LNCAP (cell line): ENCODE data around the gene PRDM15.

ENCODE experiments used
- TF ChIP-seq, protein P1 (sequence below): fragments of 450-650 bp; IDR thresholded peaks from 2 replicates; pipeline ENCODE4 v1.5.1; 2017; ENCODE audit warnings: mild to moderate bottlenecking

The PRDM15 gene

DNA sequence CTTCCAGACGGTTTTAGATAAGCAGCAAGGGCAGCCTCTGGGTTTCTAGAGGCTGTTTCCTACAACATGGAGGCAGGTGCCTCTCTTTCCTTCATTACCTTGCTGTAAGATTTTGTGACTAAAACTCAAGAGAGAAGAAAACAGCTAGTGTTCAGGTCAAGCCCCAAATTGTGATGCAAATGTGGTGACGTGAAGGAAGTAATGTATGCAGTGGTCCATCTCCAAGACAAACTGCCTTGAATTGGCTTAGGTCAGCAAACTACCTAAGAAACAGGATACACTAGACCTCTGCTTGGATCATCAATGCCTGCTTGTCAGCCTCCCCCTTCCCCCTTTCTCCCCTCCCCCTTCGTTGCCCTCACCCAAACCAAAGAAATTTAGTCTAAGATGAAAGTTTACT, 83.4 kb downstream of the PRDM15 start:
- TF ChIP-seq, protein P1, sequence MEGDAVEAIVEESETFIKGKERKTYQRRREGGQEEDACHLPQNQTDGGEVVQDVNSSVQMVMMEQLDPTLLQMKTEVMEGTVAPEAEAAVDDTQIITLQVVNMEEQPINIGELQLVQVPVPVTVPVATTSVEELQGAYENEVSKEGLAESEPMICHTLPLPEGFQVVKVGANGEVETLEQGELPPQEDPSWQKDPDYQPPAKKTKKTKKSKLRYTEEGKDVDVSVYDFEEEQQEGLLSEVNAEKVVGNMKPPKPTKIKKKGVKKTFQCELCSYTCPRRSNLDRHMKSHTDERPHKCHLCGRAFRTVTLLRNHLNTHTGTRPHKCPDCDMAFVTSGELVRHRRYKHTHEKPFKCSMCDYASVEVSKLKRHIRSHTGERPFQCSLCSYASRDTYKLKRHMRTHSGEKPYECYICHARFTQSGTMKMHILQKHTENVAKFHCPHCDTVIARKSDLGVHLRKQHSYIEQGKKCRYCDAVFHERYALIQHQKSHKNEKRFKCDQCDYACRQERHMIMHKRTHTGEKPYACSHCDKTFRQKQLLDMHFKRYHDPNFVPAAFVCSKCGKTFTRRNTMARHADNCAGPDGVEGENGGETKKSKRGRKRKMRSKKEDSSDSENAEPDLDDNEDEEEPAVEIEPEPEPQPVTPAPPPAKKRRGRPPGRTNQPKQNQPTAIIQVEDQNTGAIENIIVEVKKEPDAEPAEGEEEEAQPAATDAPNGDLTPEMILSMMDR, result no peak

DNA sequence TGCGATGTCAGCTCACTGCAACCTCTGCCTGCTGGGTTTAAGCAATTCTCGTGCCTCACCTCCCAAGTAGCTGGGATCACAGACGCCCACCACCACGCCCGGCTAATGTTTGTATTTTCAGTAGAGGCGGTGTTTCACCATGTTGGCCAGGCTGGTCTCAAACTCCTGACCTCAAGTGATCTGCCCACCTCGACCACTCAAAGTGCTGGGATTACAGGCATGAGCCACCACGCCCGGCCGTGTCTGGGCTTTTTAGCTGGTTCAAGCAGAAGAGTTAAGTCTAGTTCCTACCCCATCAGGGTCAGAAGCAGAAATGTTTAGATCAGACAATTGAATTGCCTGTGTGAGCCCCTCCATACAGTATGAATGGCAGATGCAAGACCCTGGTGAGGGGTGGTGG, 84.5 kb downstream of the PRDM15 start:
- TF ChIP-seq, protein P1, result no peak

DNA sequence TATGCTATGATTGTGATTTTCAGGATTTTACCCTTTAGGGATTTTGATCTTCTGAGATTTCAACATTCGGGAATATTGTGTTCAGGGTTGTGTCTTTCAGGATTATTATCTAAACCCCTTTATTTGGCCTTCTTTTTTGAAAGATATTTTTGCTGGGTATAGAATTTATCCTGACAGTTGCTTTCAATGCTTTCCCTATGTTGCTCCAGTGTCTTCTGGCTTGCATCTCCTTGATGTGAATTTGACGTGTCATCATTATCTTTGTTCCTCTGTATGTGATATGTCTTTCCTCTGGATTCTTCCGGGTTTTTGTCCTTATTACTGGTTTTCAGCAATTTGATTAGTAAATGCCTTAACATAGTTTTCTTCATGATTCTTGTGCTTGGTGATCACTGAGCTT, 86.4 kb downstream of the PRDM15 start:
- TF ChIP-seq, protein P1, result no peak

DNA sequence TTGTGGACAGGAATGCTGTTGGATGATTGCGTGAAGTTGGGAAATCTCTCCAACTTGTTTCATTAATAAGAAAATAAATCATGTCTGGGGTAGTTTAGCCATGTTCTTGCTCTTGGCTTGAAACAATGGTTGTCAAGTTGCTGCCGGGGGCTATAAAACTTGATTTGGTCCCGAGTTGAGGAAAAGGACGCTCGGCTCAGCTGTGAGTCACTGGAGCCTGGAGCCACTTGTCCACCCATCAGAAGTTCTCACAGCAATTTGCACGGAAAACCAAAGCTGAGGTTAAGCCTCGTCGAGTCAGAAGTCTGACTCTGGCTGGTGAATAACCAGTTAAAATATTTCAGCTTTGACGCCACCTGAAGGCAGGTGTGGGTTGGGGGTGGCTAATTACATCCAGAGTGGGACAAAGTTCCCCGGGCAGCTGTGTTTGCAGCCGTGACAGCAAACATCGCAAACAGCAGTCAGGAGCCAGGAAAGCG, 92.6 kb downstream of the PRDM15 start:
- TF ChIP-seq, protein P1, result no peak

DNA sequence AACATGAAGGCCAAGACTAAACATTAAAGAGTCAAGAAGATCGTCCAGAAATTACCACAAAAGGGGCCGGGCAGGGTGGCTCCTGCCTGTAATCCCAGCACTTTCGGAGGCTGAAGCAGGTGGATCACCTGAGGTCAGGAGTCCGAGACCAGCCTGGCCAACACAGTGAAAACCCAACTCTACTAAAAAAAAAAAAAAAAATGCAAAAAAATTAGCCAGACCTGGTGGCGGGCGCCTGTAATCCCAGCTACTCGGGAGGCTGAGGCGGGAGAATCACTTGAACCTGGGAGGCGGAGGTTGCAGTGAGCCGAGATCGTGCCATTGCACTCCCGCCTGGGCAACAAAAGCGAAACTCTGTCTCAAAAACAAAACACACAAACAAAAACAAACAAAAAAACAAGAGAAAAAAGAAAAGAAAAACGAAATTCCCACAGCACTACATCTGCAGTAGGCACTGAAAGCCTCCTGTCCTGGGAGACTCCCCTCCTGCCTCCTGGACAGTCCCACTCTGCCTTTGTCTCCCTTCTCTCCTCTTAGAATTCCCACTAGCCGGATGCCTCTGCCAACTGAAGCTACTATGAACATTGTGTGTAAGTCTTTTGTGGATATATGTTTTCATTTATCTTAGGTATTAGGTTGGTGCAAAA, 94.6 kb downstream of the PRDM15 start:
- TF ChIP-seq, protein P1, result no peak

DNA sequence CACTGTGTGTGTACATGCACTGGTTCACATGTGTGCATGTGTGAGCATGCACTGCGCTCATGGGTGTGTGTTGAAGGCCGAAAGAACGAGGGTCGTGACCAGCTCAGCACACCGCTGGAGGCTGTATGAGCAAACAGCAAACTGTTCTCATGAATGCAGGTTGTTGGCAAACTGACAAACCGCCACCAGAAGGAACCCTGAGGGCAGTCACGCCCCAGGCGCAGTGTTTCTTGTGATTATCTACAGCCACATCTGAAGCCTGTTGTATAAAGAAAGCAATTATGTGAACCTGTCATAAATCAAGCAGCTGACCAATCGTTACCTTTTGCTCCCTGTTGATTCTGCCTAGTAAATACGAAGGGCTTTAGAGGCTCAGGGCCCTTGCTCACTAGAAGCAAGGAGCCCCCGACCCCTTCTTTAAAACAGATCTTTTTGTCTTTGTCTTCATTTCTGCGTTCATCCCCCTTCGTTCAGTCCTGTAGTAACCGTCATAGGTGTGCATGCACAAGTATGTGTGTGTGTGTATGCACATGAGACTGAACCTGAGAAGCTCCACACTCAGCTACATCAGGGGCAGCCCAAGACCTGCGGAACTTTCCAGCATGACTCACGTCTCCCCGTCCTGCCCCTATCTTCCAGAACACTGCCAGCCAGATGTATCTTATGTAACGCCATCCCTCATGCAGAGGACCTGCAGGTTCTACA, 95.5 kb downstream of the PRDM15 start:
- TF ChIP-seq, protein P1, result no peak

DNA sequence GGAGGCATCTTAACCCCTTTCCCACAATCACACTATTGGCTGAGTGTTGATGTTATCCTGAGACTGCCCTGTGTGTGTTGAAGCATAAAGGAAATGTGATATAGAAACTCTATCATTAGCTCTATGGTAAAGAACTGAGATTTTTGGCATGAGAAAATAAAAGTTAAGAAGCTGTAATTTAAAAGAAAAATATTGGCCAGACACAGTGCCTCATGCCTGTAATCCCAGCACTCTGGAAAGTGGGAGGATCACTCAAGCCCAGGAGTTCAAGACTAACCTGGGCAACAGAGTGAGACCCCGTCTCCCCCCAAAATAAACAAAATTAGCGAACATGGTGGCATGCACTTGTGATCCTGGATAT, 98.1 kb downstream of the PRDM15 start:
- TF ChIP-seq, protein P1, result no peak
